ENCODE measurements around the gene IGSF8. TPM values are rescaled to one million over a fixed set of nuclear protein-coding genes. Genes with fewer than 3 reads are reported as not detected.

IGSF8 gene
- total RNA-seq, 1 experiment from 2014 or later = 35.6 TPM

GRCh38 chr1:160049101-160049500 is 49.3 kb downstream of the IGSF8 start:
- intact Hi-C loops (cut with micrococcal nuclease) = no loop called here
- ChIA-PET CTCF (interaction anchor here (1.3 to 1.7 kb wide), 2 partner anchors 9 to 30 kb away, joined by 5 read pairs; no protein-coding TSS in a partner anchor), RAD21 (ENCODE audit: low non-redundant PET in 1 of 2, low total read pairs in 2 of 2, uncharacterized antibody in 2 of 2, unreplicated experiment in 2 of 2) (no interaction called here)

More at GRCh38 chr1:160049101-160049500, 49.3 kb downstream of the IGSF8 start:
- H3K36me3 ChIP-seq (ENCODE audit: control insufficient read depth in 1 of 2, insufficient read depth in 2 of 2, low read length in 2 of 2) = no peaks in the 10 kb centered on the region
- no peaks in the 10 kb centered on the region for H3K9me3 ChIP-seq (ENCODE audit: control insufficient read depth in 1 of 2, insufficient read depth in 1 of 2, low read depth in 1 of 2, low read length in 2 of 2)
- TF ChIP-seq FOSL1 (IDR thresholded peaks at IDR 0.05; ENCODE audit: low read depth) (no peak), POLR2AphosphoS5 (IDR thresholded peaks at IDR 0.05; ENCODE audit: low read depth, low read length) (no peak), ATF3 (IDR thresholded peaks at IDR 0.05) (no peak), EZH2 (IDR thresholded peaks at IDR 0.05) (no peak), ELF1 (IDR thresholded peaks at IDR 0.05; ENCODE audit: borderline replicate concordance, low read depth) (no peak), CTCF (IDR thresholded peaks at IDR 0.05 in 2 of 3, conservative IDR thresholded peaks at IDR 0.05 in 1 of 3; ENCODE audit: borderline replicate concordance in 1 of 3, insufficient read depth in 1 of 3, low read depth in 2 of 3, low read length in 2 of 3) (no peak), RAD21 (IDR thresholded peaks at IDR 0.05; ENCODE audit: low read depth) (no peak), ZNF274 (IDR thresholded peaks at IDR 0.05; ENCODE audit: low read depth, low read length) (no peak), ZFX (IDR thresholded peaks at IDR 0.05) (no peak), EZH2phosphoT487 (IDR thresholded peaks at IDR 0.05; ENCODE audit: borderline replicate concordance) (no peak), SP1 (IDR thresholded peaks at IDR 0.05; ENCODE audit: low read depth) (no peak), YY1 (IDR thresholded peaks at IDR 0.05; ENCODE audit: extremely low read depth, insufficient replicate concordance, low read depth, low read length) (no peak), MAX (IDR thresholded peaks at IDR 0.05) (no peak), CEBPB (IDR thresholded peaks at IDR 0.05; ENCODE audit: low read depth) (no peak), SRF (IDR thresholded peaks at IDR 0.05; ENCODE audit: low read depth) (no peak), EGR1 (IDR thresholded peaks at IDR 0.05; ENCODE audit: low read depth) (no peak)
- H3K79me2 ChIP-seq (ENCODE audit: insufficient read depth, low read length) = no peaks in the 10 kb centered on the region
- ATAC-seq (no peak), DNase-seq (ENCODE audit: low read depth, low spot score) (no peak)
- peaks cover 29% of the 10 kb centered on the region for H3K27me3 ChIP-seq (ENCODE audit: insufficient read depth, low read length)
- H3K4me3 ChIP-seq (replicated peaks in 1 of 2; ENCODE audit: low read depth in 1 of 2, low read length in 2 of 2) = no peak overlapping the region
- H4K20me1 ChIP-seq (ENCODE audit: insufficient read depth) = no peaks in the 10 kb centered on the region
- H2AFZ ChIP-seq (ENCODE audit: low read depth, low read length, poor library complexity, severe bottlenecking) = no peak overlapping the region
- no peak overlapping the region for H3K27ac ChIP-seq (ENCODE audit: low read depth, low read length)
- H3K9me2 ChIP-seq (ENCODE audit: insufficient read depth) = no peaks in the 10 kb centered on the region
- H3K4me2 ChIP-seq (ENCODE audit: low read length) = no peak overlapping the region
- peaks cover 4 to 6% of the 10 kb centered on the region in 2 experiments; a peak in 3 of 4 replicates for H3K4me1 ChIP-seq (ENCODE audit: control insufficient read depth in 1 of 2, insufficient read depth in 2 of 2, low read length in 2 of 2)
- BruUV-seq (replicated peaks) = no TSS peak
- POLR2A ChIA-PET = no interaction called here
- H3K9ac ChIP-seq (ENCODE audit: low read length) = no peak overlapping the region
